AG09309 (cell line): ENCODE measurements around the gene KAZN.

Experiments used
- DNase-seq: peaks from one replicate; pipeline ENCODE4 v3.0.0-alpha.2; 2010; ENCODE audit warnings: low read depth
- H3K4me3 ChIP-seq: 2 replicates; pipeline ENCODE4 v1.5.1; 2011; ENCODE audit warnings: mild to moderate bottlenecking, low read depth, low read length, moderate library complexity; ENCODE audit not compliant: control insufficient read depth
- CTCF ChIP-seq: IDR thresholded peaks from 2 replicates; pipeline ENCODE4 v1.5.1; 2011; ENCODE audit warnings: mild to moderate bottlenecking, low read depth, low read length, inconsistent platforms; ENCODE audit not compliant: insufficient read depth, control insufficient read depth; ENCODE audit errors: missing control alignments

The KAZN gene

GRCh38 chr1:14646973-14647372, 48.5 kb downstream of the KAZN start:
- H3K4me3 ChIP-seq = no peak overlapping the region
- TF ChIP-seq CTCF = no peak
- DNase-seq = no peak

- H3K4me3 ChIP-seq = no peak overlapping the region
- DNase-seq = no peak
- no peak for TF ChIP-seq CTCF
Measured at GRCh38 chr1:14647777-14648176, 49.3 kb downstream of the KAZN start.

GRCh38 chr1:14648391-14648790, 49.9 kb downstream of the KAZN start:
- no peak overlapping the region for H3K4me3 ChIP-seq
- no peak for TF ChIP-seq CTCF
- no peak for DNase-seq

GRCh38 chr1:14648896-14649855, 50.7 kb downstream of the KAZN start:
- TF ChIP-seq CTCF = no peak
- no peak overlapping the region for H3K4me3 ChIP-seq
- DNase-seq = no peak

GRCh38 chr1:14649976-14650375, 51.5 kb downstream of the KAZN start:
- no peak for DNase-seq
- no peak for TF ChIP-seq CTCF
- no peak overlapping the region for H3K4me3 ChIP-seq

- no peak overlapping the region for H3K4me3 ChIP-seq
- no peak for TF ChIP-seq CTCF
- DNase-seq = no peak
Measured at GRCh38 chr1:14650951-14651350, 52.5 kb downstream of the KAZN start.
